Breast epithelium (tissue), 3 donors: ENCODE data around the gene SLC22A23.

Source experiments
- POLR2A ChIP-seq: fragments of 450-650 bp; IDR thresholded peaks from one replicate; pipeline ENCODE4 v1.6.1; 2016; ENCODE audit warnings: antibody characterized with exemption, mild to moderate bottlenecking, moderate library complexity
- POLR2AphosphoS5 ChIP-seq, 3 donors: sonication (generic); formaldehyde crosslinking; IDR thresholded peaks; one replicate each; pipeline ENCODE4 v1.6.1; 2017; ENCODE audit warnings: antibody characterized with exemption in 3 of 3
- TF ChIP-seq, protein P1 (sequence below), 3 donors: fragments of 450-650 bp; IDR thresholded peaks; one replicate each; pipeline ENCODE4 v1.5.1; 2016 to 2017; ENCODE audit warnings: antibody characterized with exemption in 3 of 3, mild to moderate bottlenecking in 3 of 3, moderate library complexity in 3 of 3

DNA sequence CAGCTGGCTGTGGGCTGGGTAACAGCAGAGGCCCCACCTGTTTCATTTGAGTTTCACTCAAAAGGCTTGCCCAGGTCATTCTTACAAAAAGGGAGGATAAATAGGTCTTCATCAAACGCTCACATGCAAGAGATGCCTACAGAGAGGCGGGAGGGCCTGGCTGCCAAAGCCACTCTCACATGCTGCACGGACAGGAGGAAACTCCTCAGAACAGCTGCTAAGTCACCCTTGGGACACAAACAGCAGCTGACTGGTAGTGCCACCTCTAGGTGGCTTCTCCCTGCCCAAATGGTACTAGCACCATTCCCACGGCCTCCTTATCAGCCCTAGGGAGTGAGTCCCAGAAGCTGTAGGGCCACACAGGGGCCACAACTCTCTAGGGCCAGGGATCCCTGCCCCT is 23.8 kb downstream of the SLC22A23 start:
- TF ChIP-seq, protein P1, sequence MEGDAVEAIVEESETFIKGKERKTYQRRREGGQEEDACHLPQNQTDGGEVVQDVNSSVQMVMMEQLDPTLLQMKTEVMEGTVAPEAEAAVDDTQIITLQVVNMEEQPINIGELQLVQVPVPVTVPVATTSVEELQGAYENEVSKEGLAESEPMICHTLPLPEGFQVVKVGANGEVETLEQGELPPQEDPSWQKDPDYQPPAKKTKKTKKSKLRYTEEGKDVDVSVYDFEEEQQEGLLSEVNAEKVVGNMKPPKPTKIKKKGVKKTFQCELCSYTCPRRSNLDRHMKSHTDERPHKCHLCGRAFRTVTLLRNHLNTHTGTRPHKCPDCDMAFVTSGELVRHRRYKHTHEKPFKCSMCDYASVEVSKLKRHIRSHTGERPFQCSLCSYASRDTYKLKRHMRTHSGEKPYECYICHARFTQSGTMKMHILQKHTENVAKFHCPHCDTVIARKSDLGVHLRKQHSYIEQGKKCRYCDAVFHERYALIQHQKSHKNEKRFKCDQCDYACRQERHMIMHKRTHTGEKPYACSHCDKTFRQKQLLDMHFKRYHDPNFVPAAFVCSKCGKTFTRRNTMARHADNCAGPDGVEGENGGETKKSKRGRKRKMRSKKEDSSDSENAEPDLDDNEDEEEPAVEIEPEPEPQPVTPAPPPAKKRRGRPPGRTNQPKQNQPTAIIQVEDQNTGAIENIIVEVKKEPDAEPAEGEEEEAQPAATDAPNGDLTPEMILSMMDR (IDR thresholded peaks at IDR 0.05), result peak in 1 of 3 donors; percentile 15
- TF ChIP-seq POLR2AphosphoS5 (IDR thresholded peaks at IDR 0.05) (no peak), POLR2A (no peak)
